Keratinocyte (primary cell): ENCODE measurements around the gene DCLK1.

Experiments used
- CTCF ChIP-seq, 3 experiments: IDR thresholded peaks in 1 of 3; conservative IDR thresholded peaks in 1 of 3; optimal IDR thresholded peaks in 1 of 3; 2 replicates in 2 of 3; 3 replicates in 1 of 3; pipeline versions ENCODE3 to v1.5.1; 2011; ENCODE audit warnings: low read length in 3 of 3, mild to moderate bottlenecking in 3 of 3, moderate library complexity in 2 of 3, control low read depth in 1 of 3, inconsistent platforms in 1 of 3; ENCODE audit not compliant: insufficient read depth in 2 of 3; ENCODE audit errors: extremely low read depth in 1 of 3
- EZH2 ChIP-seq: IDR thresholded peaks from one replicate; pipeline ENCODE4 v1.6.1; 2012; ENCODE audit warnings: inconsistent platforms, mild to moderate bottlenecking, low read length, moderate library complexity

GRCh38 chr13:35824825-35825224, 306.4 kb downstream of the DCLK1 start:
- TF ChIP-seq CTCF (optimal IDR thresholded peaks at IDR 0.05 in 1 of 3, IDR thresholded peaks at IDR 0.05 in 1 of 3, conservative IDR thresholded peaks at IDR 0.05 in 1 of 3; ENCODE audit: extremely low read depth in 1 of 3, insufficient read depth in 2 of 3, low read length in 3 of 3) (no peak), EZH2 (no peak)
